Cardiac muscle cell (in vitro differentiated cells and primary cell): ENCODE results near the gene ELP2. TPM values are rescaled to one million over a fixed set of nuclear protein-coding genes. Genes with fewer than 3 reads are reported as not detected.

Source experiments
- DNase-seq, 2 donors: peaks; one replicate each; pipeline versions ENCODE4 v3.0.0 to v3.0.0-alpha.2; 2010 to 2017; ENCODE audit warnings: low read depth in 1 of 2, low spot score in 1 of 2
- H3K27ac ChIP-seq: fragments of 200-600 bp; sonication (generic); 2 replicates; pipeline ENCODE4 v1.5.1; 2016
- H3K27me3 ChIP-seq: fragments of 200-600 bp; sonication (generic); 2 replicates; pipeline ENCODE4 v1.6.0; 2016; ENCODE audit warnings: control low read depth
- H3K36me3 ChIP-seq: fragments of 200-600 bp; sonication (generic); 2 replicates; pipeline ENCODE4 v1.5.1; 2016; ENCODE audit warnings: control low read depth
- H3K4me1 ChIP-seq: fragments of 200-600 bp; sonication (generic); 2 replicates; pipeline ENCODE4 v1.8.1; 2017; ENCODE audit warnings: low read depth, mild to moderate bottlenecking, mixed run types
- H3K4me3 ChIP-seq: fragments of 200-600 bp; sonication (generic); 2 replicates; pipeline ENCODE4 v1.5.1; 2016; ENCODE audit warnings: mild to moderate bottlenecking
- H3K9me3 ChIP-seq: fragments of 200-600 bp; sonication (generic); 2 replicates; pipeline ENCODE4 v1.5.1; 2017; ENCODE audit warnings: low read depth, mild to moderate bottlenecking, control low read depth
- CTCF ChIP-seq: IDR thresholded peaks from 2 replicates; pipeline ENCODE4 v1.5.1; 2012; ENCODE audit warnings: low read depth, mild to moderate bottlenecking, low read length
- polyA plus RNA-seq: library from polyadenylated mRNA; unstranded; fragments of >200 nt; fragmentation: Nextera tagmentation; extraction: Ambion mirVana; gene quantifications from 2 replicates; pipeline ENCODE4 v1.2.1, GENCODE V29; 2016
- total RNA-seq: library from RNA; depleted of rRNA; stranded (reverse); fragments of >200 nt; gene quantifications from 2 replicates; pipeline ENCODE4 v1.2.3, GENCODE V29; 2016

The ELP2 gene
- total and polyA plus RNA-seq, 2 experiments from 2014 or later, result 39.2 to 46.9 TPM

- no peak for TF ChIP-seq CTCF
- no peak overlapping the region for H3K27ac ChIP-seq
- H3K36me3 ChIP-seq, result peaks cover 37% of the 10 kb centered on the region
- no peaks in the 10 kb centered on the region for H3K27me3 ChIP-seq
- H3K9me3 ChIP-seq, result no peaks in the 10 kb centered on the region
- no peaks in the 10 kb centered on the region for H3K4me1 ChIP-seq
- DNase-seq, result peak in 1 of 2 donors; percentile 12
- H3K4me3 ChIP-seq, result no peak overlapping the region
These were observed 23.1 kb downstream of the ELP2 start for GRCh38 chr18:36152781-36153180.

GRCh38 chr18:36153203-36153602, 23.5 kb downstream of the ELP2 start:
- Histone ChIP-seq H3K4me1 (no peaks in the 10 kb centered on the region), H3K9me3 (no peaks in the 10 kb centered on the region), H3K4me3 (no peak overlapping the region), H3K36me3 (peaks cover 37% of the 10 kb centered on the region), H3K27ac (no peak overlapping the region), H3K27me3 (no peaks in the 10 kb centered on the region)
- no peak for TF ChIP-seq CTCF
- peak in 1 of 2 donors; percentile 87 for DNase-seq

GRCh38 chr18:36153771-36154170, 24.1 kb downstream of the ELP2 start:
- Histone ChIP-seq H3K4me1 (no peaks in the 10 kb centered on the region), H3K4me3 (no peak overlapping the region), H3K27me3 (no peaks in the 10 kb centered on the region), H3K27ac (no peak overlapping the region), H3K36me3 (peaks cover 38% of the 10 kb centered on the region), H3K9me3 (no peaks in the 10 kb centered on the region)
- DNase-seq, result peak in 1 of 2 donors; percentile 15
- TF ChIP-seq CTCF, result no peak

- Histone ChIP-seq H3K4me3 (no peak overlapping the region), H3K27me3 (no peaks in the 10 kb centered on the region), H3K9me3 (no peaks in the 10 kb centered on the region), H3K4me1 (no peaks in the 10 kb centered on the region), H3K27ac (no peak overlapping the region), H3K36me3 (peaks cover 59% of the 10 kb centered on the region)
- DNase-seq, result no peak
- no peak for TF ChIP-seq CTCF
These were observed 26.4 kb downstream of the ELP2 start for GRCh38 chr18:36155851-36156757.

GRCh38 chr18:36157441-36157840, 27.7 kb downstream of the ELP2 start:
- H3K36me3 ChIP-seq, result peaks cover 69% of the 10 kb centered on the region
- no peak for DNase-seq
- H3K4me3 ChIP-seq, result no peak overlapping the region
- TF ChIP-seq CTCF, result no peak
- no peak overlapping the region for H3K27ac ChIP-seq
- H3K9me3 ChIP-seq, result no peaks in the 10 kb centered on the region
- no peaks in the 10 kb centered on the region for H3K27me3 ChIP-seq
- H3K4me1 ChIP-seq, result no peaks in the 10 kb centered on the region
